ENCODE measurements around the gene PDXK. TPM values are rescaled to one million over a fixed set of nuclear protein-coding genes. Genes with fewer than 3 reads are reported as not detected.

The PDXK gene
- total and polyA plus RNA-seq, 2 of the 8 experiments (the other 6 are each of a cell fraction or from before 2014, with no cell fraction given): 78.0 to 112 TPM

DNA sequence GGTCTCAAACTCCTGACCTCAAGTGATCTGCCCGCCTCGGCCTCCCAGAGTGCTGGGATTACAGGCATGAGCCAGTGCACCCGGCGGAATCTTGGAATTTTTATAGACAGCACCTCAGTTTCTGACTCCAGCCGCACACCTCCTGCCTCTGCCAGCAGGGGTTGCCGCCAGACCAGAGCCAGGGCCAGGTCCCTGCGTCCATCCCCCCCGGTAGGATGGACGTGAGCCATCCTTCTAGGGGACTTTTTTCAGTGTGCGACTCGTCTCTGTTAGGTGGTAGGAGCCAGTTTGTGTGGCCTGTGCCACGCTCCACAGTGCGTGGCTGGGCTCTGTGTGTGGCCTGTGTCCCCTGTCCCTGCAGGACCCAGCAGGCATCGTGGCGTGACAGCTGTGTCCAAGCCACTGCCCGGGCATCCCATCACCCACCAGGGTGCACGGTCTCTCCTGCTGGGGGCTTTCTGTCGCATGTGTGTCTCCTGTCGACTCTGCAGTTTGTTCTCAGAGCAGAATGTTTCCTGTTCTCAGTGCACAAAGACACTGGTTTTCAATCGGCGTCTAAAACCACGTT lies 41.5 kb downstream of the PDXK start:
- Histone ChIP-seq H3K23ac (ENCODE audit: insufficient read length) (no peak overlapping the region), H3K79me2 (ENCODE audit: control insufficient read depth in 1 of 2, insufficient read depth in 2 of 2, low read length in 2 of 2) (no peaks in the 10 kb centered on the region), H3K9me3 (ENCODE audit: insufficient read depth in 2 of 2, low read depth in 1 of 2, low read length in 1 of 2) (no peaks in the 10 kb centered on the region), H3K4me2 (ENCODE audit: insufficient read depth in 1 of 2, low read depth in 2 of 2, low read length in 2 of 2) (no peak overlapping the region), H3K18ac (ENCODE audit: extremely low read depth, low read length) (no peak overlapping the region), H3K23me2 (ENCODE audit: low read depth, low read length) (no peaks in the 10 kb centered on the region), H2BK120ac (replicated peaks; ENCODE audit: low read depth, low read length) (no peak overlapping the region), H3K4ac (replicated peaks; ENCODE audit: insufficient read length, low read depth, low read length) (no peak overlapping the region), H2AFZ (ENCODE audit: low read length) (no peak overlapping the region), H2BK12ac (ENCODE audit: low read depth, low read length) (no peak overlapping the region), H4K91ac (replicated peaks; ENCODE audit: insufficient read length, low read length) (no peak overlapping the region), H4K8ac (ENCODE audit: extremely low read depth, insufficient read depth, low read length) (no peak overlapping the region), H3K27me3 (replicated peaks in 1 of 4; ENCODE audit: control insufficient read depth in 3 of 4, extremely low read depth in 1 of 4, insufficient read depth in 3 of 4, low read length in 3 of 4) (no peaks in the 10 kb centered on the region), H2BK20ac (ENCODE audit: low read length) (no peak overlapping the region), H3K27ac (ENCODE audit: low read depth, low read length) (no peak overlapping the region), H4K5ac (ENCODE audit: insufficient read length, low read depth, low read length) (no peak overlapping the region), H3K14ac (ENCODE audit: insufficient read length) (no peak overlapping the region), H3K4me1 (replicated peaks in 1 of 4; ENCODE audit: control insufficient read depth in 3 of 4, insufficient read depth in 4 of 4, low read length in 3 of 4) (no peaks in the 10 kb centered on the region), H2BK15ac (ENCODE audit: low read length) (no peak overlapping the region), H2BK5ac (ENCODE audit: low read depth, low read length) (no peak overlapping the region), H3K36me3 (ENCODE audit: control insufficient read depth in 2 of 4, insufficient read depth in 4 of 4, low read length in 3 of 4) (peaks cover 5 to 24% (median 11%) of the 10 kb centered on the region in 4 experiments; a peak in 7 of 8 replicates), H2AK5ac (ENCODE audit: low read depth, low read length) (no peak overlapping the region), H3K79me1 (ENCODE audit: low read depth, low read length) (no peaks in the 10 kb centered on the region), H3K4me3 (ENCODE audit: extremely low read depth in 1 of 4, insufficient read depth in 2 of 4, low read depth in 3 of 4, low read length in 4 of 4) (no peak overlapping the region), H3K56ac (replicated peaks; ENCODE audit: insufficient read length, low read depth, low read length) (no peak overlapping the region), H4K20me1 (replicated peaks in 1 of 2; ENCODE audit: control insufficient read depth in 1 of 2, insufficient read depth in 2 of 2, low read length in 2 of 2) (peaks cover 0 to 11% of the 10 kb centered on the region in 2 experiments), H3K9ac (replicated peaks in 1 of 4; ENCODE audit: extremely low read depth in 1 of 4, low read depth in 3 of 4, low read length in 3 of 4) (no peak overlapping the region)
- WGBS, 2 experiments (ENCODE audit: extremely low coverage in 1 of 2, insufficient coverage in 1 of 2, insufficient read length in 1 of 2, insufficient replicate concordance in 2 of 2, low coverage in 1 of 2, low lambda C conversion rate in 2 of 2, missing lambda C conversion rate in 1 of 2): 92% methylated on average over 20 of the region's 22 CpGs; no CpG with 5 or more reads in 1 of the 2 experiments
- peak in 1 of 2 experiments; percentile 19; a peak in 1 of 4 replicates for TF ChIP-seq RAD21 (IDR thresholded peaks at IDR 0.05 in 1 of 2, conservative IDR thresholded peaks at IDR 0.05 in 1 of 2; ENCODE audit: low read depth in 2 of 2, low read length in 2 of 2)
- TF ChIP-seq FOSL1 (IDR thresholded peaks at IDR 0.05; ENCODE audit: insufficient read depth, low read depth, low read length): no peak
- CTCF ChIA-PET (ENCODE audit: partially characterized antibody): interaction anchor here (0.9 to 2.0 kb wide), 3 partner anchors 11 to 50 kb away, joined by 3 to 7 read pairs (median 3); no protein-coding TSS in a partner anchor
- POLR2A ChIA-PET (ENCODE audit: partially characterized antibody): interaction anchor here (1.0 to 3.4 kb wide), 2 partner anchors 12 to 41 kb away, joined by 3 to 28 read pairs; no protein-coding TSS in a partner anchor
- FAIRE-seq (no peak), DNase-seq (ENCODE audit: low read depth in 1 of 2, low spot score in 2 of 2) (no peak)

Data from H1 (cell line).